Myocyte (in vitro differentiated cells): ENCODE measurements around the gene UBR4. TPM values are rescaled to one million over a fixed set of nuclear protein-coding genes. Genes with fewer than 3 reads are reported as not detected.

Source experiments
- DNase-seq: peaks from one replicate; pipeline ENCODE4 v3.0.0-alpha.2; 2012; ENCODE audit warnings: low read depth
- total RNA-seq: library from RNA; depleted of rRNA; stranded (reverse); fragments of >200 nt; gene quantifications from 2 replicates; pipeline ENCODE4 v1.2.3, GENCODE V29; 2014

Gene UBR4
- total RNA-seq, 1 donor from 2014 or later = 79.8 TPM

DNA sequence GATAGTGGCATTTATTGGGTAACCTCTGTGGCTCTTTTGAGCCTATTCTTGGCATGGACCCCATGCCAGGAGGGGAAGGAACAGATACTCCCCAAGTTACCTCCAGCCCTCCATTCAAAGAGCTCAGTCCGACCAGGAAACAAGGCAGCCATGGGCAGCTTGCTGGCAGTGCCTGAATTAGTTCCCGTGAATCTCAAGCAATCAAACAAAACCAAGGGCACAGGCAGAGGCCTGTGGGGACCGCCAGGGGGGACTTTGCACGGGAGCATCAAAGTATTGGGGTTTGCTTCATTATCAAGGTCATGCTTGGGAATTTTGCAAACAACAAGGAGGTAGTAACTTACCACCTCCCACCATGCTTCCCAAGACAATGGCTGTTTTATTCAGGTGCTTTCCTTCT, 172.4 kb downstream of the UBR4 start:
- no peak for DNase-seq

DNA sequence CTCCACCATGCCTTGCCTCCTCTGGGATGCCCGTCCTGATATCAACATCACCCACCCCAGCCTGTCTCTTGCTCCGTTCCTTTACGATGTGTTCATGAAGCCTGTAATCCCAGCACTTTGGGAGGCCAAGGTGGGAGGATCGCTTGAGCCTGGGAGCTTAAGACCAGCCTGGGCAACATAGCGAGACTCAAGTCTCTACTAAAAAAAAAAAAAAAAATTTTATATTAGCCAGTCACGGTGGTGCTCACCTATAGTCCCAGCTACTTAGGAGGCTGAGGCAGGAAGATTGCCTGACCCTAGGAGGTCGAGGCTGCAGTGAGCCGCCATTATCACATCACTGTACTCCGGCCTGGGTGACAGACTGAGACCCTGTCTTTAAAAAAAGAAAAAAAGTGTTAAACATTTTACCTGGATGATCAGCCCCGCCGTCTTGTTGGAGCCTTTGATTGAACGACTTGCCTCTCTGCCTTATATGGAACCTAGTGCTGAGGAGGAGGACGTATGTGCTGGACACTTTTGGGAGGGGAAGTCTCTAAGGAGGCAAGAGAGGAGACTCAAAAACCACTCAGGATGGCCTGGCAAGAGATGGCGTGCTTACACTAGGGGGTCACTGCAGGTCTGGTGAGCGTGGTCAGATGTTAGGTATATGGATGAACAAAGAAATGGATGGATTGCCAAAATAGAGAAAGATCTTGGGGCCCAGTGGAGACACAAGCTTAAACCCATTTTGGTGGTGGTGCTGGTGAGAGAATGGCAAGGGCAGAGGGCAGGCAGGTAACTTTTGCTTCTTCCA, 173.1 kb downstream of the UBR4 start:
- DNase-seq = no peak

DNA sequence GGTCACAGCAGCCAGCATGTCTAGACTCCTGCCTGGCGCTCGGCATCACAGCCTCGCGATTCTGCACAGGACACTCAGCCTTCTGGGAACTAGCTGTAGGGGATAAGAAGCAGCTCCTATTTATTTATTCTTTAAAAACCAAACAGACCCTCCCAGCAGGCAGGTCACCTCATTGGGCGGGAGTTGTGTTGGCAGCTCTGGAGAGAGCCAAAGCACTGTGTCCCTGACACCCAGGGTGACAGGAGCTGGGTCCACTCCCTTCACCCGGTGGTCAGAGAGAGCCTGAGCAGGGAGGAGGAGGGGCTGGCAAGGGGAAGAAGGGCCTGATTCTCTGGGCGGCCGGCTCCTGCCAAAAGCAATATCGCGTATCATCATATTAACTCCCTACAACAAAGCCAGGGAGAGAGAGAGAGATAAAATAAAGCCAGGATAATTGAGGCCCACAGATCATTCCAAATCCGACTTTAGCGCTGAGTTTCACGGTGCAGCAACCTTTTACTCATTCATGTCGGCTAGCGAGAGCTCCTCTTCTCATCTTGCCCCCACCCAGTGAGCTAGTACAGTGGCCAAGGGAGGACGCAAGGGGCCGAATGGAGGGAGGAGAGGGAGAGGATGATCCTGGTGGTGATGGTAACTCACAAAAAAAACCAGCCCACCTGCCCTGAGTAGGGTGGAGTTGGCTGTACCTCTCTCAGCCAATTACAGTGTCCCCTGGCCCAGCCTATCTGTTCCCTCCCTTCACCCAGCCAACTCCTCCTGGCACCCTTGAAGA, 173.8 kb downstream of the UBR4 start:
- DNase-seq = no peak

GRCh38 chr1:19035377-19036040, 174.6 kb downstream of the UBR4 start:
- no peak for DNase-seq

- no peak for DNase-seq
Measured at GRCh38 chr1:19034721-19035120, 175.3 kb downstream of the UBR4 start.

DNA sequence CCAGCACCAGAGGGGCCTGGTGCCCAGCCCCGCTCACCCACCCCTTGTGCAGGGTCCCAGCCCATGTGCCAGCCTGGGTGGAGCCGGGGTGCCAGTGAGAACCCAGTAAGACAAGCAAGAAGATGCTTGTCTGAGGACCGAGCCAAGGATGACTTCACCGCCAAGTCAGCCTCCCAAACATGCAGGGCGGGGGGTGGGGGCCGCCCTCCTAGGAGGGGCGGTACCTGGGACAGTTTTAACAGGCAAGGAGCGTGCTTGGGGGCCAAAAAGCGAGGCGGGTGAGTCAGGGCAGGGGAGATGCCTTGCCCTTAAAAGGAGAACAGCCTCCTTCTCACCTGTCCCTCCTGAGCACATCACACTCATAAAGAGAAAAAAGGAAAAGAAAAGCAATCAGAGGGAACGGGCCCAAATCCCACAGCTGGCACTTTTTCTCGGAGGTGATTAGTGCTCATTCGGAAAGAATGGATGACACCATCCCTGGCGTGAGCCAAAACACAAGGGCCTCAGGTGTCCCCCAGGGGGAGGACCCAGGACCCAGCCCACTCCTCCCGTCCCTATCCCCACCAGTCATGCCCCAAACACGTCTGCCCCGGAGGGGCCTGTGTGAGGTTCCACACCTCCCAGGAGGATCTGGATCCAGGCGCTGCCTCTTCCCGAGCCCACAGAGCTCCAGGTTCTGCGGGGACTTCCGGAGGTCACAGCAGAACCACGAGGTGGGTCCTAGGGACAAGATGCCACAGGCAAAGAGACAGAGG, 176.0 kb downstream of the UBR4 start:
- DNase-seq = no peak

DNA sequence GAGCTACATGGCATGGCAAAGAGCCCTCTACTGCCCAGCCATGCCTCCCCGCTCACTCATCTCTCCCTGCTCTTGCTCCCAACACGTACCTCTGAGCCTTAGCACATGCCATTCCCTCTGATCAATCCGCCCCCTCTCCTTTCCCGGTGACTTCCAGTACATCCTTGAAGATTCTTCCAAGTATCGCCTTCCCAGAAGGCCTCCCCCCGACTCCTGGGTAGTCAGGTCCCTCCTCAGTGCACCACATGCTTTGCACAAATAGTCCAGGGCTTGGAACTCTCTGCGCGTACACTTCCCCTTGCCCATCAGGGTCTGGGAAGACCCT, 176.6 kb downstream of the UBR4 start:
- no peak for DNase-seq

DNA sequence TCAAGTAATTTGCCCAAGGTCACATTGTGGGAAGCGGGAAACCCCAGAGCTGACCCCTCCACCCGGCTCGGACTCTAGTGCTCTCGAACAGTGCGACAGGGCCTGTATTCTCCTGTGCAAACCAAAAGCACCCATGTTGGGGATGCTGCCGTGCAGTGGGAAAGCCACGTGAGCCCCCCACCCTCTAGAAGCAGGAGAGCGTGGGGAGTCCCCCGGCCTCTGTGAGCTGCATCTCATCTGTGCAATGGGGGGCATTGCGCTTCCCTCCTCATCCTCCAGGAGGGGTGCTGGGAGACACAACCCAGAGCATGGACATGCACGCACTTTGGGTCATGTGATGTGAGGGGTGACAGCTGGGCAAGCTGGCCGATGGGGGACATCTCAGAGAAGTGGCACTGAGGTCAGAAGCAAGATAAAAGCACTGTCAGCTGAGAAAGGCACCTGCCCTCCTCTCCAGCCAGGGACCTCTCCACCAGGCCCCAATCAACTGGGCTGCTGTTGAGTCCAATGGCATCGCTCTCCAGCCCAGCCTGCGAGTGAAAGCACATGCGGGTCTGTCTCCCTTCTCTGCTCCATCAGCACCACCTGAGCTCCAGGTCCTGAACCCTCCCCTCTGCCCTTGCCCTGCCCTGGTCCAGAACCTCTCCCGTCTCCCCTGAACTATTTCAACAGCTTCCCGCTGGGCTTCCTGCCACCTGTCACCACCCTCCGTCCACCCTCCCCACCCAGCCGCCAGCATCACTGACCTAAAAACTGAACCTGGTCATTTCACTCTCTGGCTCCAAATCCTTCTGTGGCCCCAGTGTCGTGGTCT, 177.2 kb downstream of the UBR4 start:
- DNase-seq = no peak

GRCh38 chr1:19032413-19032695, 177.7 kb downstream of the UBR4 start:
- no peak for DNase-seq

DNA sequence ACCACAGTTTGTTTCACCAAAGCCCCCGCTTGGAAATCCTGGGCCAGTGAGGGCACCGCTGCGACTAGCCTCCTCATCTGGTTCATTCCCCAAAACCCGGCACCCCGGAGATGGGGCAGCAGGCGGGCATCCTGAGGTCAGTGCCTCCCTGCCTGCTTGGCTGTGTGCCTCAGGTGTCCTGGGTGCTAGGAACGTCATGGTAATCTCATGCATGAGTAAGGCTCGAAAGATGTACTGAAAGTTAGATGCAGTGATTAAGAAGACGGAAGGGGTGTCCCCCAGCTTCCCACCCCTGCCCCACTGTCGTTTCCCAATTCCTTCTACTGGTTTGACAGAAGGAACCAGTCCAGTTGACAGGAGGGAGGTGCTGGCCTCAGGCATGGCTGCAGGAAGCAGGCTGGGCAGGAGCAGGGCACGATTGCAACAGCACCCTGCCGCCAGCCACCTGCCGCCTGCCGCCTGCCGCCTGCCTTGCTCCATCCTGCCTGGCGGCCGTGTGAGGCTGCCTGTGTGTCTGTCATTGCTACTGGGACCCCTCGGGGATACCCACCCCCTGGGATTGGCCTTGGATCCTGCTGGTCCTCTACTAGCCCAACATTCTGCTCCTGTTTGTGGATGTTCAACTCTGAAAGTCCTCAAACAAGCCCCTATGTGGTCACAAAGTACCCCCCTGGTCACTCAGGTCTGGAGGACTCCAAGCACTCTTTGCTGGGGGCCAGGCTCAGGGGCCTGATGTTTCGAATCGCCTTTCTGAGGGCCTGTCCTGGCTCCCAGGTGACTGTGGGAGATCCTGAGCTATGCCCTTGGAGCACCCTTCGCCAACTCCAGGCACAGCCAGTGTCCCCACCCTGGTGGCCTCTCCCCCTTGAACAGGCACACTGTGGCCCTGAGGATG, 180.6 kb downstream of the UBR4 start:
- DNase-seq = no peak

DNA sequence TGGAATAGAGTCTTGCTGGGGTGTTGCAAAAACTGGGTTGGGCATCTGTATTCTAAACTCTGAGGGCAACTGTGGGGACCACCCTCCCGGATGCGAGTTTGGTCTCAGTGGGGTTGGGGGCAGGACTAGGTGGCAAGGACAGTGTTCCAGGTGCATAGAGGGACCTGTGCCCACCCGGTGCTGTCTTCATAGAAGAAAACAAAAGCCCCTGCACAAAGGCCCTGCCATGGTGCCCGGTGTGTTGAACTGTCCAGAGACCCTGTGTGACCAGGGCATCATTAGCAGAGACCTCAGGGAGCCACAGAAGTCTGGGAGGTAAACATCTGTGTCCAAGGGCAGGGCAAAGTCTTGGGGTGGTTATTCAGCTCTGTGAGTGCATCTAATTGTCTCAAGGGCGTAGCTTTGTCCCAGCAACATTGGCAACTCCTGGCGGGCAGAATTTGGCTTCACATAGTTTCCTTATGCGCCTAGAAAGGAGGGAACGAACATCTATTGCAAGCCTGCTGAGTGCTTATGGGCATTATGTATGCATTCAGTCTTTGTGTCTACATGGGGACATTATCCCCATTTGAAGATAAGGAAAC, 181.4 kb downstream of the UBR4 start:
- no peak for DNase-seq

- no peak for DNase-seq
Measured at GRCh38 chr1:19028110-19028509, 182.0 kb downstream of the UBR4 start.

Other genes starting within 250 kb of the UBR4 start
- gene EMC1, start 41.3 kb upstream of the UBR4 start, total RNA-seq = 71.7 and 85.0 TPM in 2 replicates
- 36.0 and 36.1 TPM in 2 replicates for gene MRTO4, start 41.5 kb upstream of the UBR4 start, total RNA-seq
- gene AKR7A3, start 78.5 kb upstream of the UBR4 start, total RNA-seq = 0.19 and 0.52 TPM in 2 replicates
- gene AKR7A2, start 101.9 kb upstream of the UBR4 start, total RNA-seq = 101 and 168 TPM in 2 replicates
- 30.7 and 36.0 TPM in 2 replicates for gene SLC66A1, start 102.1 kb upstream of the UBR4 start, total RNA-seq